Panc1 (cell line): ENCODE results near the gene XIAP. TPM values are rescaled to one million over a fixed set of nuclear protein-coding genes. Genes with fewer than 3 reads are reported as not detected.

Experiments used
- ATAC-seq: fragments of 200-7000 bp; cut with Tn5 transposase; 2 replicates; pipeline ENCODE4 v1.9.1; 2020; ENCODE audit warnings: mild to moderate bottlenecking, moderate library complexity
- BruUV-seq: library from RNA; stranded (reverse); fragments of 400-500 nt; replicated peaks from 2 replicates; lab custom pipeline; 2021; lab: Mats Ljungman, UMichigan
- CTCF ChIA-PET: fragments of 300-600 bp; sonication (Branson Sonifier 250); formaldehyde crosslinking; loops from one replicate; lab custom pipeline; 2022; ENCODE audit warnings: antibody characterized with exemption; lab: Charles Lee
- POLR2A ChIA-PET: fragments of 300-600 bp; sonication (Branson Sonifier 250); formaldehyde crosslinking; loops from one replicate; lab custom pipeline; 2022; ENCODE audit warnings: antibody characterized with exemption; lab: Charles Lee
- DNase-seq: peaks from one replicate; pipeline ENCODE4 v3.0.0-alpha.2; 2010; ENCODE audit warnings: low read depth, low spot score
- H3K27ac ChIP-seq: 2 replicates; pipeline ENCODE4 v1.5.1; 2011; ENCODE audit warnings: mild to moderate bottlenecking, low read length, inconsistent platforms
- H3K27me3 ChIP-seq: fragments of 200-500 bp; sonication (Bioruptor generic); 2 replicates; pipeline ENCODE4 v1.6.0; 2014; ENCODE audit warnings: low read length, inconsistent platforms; ENCODE audit not compliant: control insufficient read depth, insufficient read depth
- H3K36me3 ChIP-seq: fragments of 200-500 bp; sonication (Bioruptor generic); 2 replicates; pipeline ENCODE4 v1.5.1; 2014; ENCODE audit warnings: inconsistent platforms, mild to moderate bottlenecking, low read length, moderate library complexity; ENCODE audit not compliant: control insufficient read depth, insufficient read depth
- H3K4me1 ChIP-seq: 2 replicates; pipeline ENCODE4 v1.5.1; 2011; ENCODE audit warnings: inconsistent platforms, mild to moderate bottlenecking, low read length, moderate library complexity; ENCODE audit not compliant: control insufficient read depth, insufficient read depth
- H3K4me3 ChIP-seq, 2 experiments: 2 replicates each; pipeline ENCODE4 v1.5.1; 2011 to 2012; ENCODE audit warnings: low read depth in 2 of 2, low read length in 2 of 2, mild to moderate bottlenecking in 2 of 2, inconsistent platforms in 1 of 2, moderate library complexity in 1 of 2
- H3K9me3 ChIP-seq: fragments of 200-500 bp; sonication (Bioruptor generic); 2 replicates; pipeline ENCODE4 v1.5.1; 2014; ENCODE audit warnings: low read depth, mild to moderate bottlenecking, inconsistent platforms, low read length, moderate library complexity; ENCODE audit not compliant: control insufficient read depth, insufficient read depth
- CTCF ChIP-seq: fragments of 450-650 bp; IDR thresholded peaks from 2 replicates; pipeline ENCODE4 v1.5.1; 2017; ENCODE audit warnings: mild to moderate bottlenecking
- POLR2AphosphoS5 ChIP-seq: IDR thresholded peaks from 2 replicates; pipeline ENCODE4 v1.6.1; 2012; ENCODE audit warnings: mild to moderate bottlenecking, low read depth, low read length, moderate library complexity
- REST ChIP-seq, 2 experiments: IDR thresholded peaks; 2 replicates each; pipeline ENCODE4 v1.6.1; 2011 to 2012; ENCODE audit warnings: low read depth in 2 of 2, control low read depth in 1 of 2, low read length in 1 of 2, mild to moderate bottlenecking in 1 of 2, moderate library complexity in 1 of 2; ENCODE audit not compliant: insufficient read depth in 1 of 2
- SIN3A ChIP-seq: IDR thresholded peaks from 2 replicates; pipeline ENCODE4 v1.6.1; 2012; ENCODE audit warnings: low read depth, mild to moderate bottlenecking, low read length, moderate library complexity, borderline replicate concordance; ENCODE audit not compliant: insufficient read depth
- TCF7L2 ChIP-seq: IDR thresholded peaks from 2 replicates; pipeline ENCODE4 v1.6.1; 2011; ENCODE audit warnings: mild to moderate bottlenecking, low read depth, low read length, inconsistent platforms
- in situ Hi-C: cut with HindIII; loops from 2 replicates; pipeline ENCODE4 v1.10.0; 2016; ENCODE audit warnings: low sequenced_read_pairs, low pct_unique_long_range_greater_than_20kb
- intact Hi-C: fragments of 100-400 bp; cut with micrococcal nuclease; formaldehyde crosslinking; loops from one replicate; pipeline ENCODE4 v1.10.0; 2022; ENCODE audit not compliant: unreplicated experiment
- total RNA-seq: library from RNA; stranded (reverse); gene quantifications from one replicate; pipeline ENCODE4 v1.2.1, GENCODE V29; 2021; ENCODE audit not compliant: unreplicated experiment

The XIAP gene
- total RNA-seq, 1 experiment from 2014 or later = 73.7 TPM

DNA sequence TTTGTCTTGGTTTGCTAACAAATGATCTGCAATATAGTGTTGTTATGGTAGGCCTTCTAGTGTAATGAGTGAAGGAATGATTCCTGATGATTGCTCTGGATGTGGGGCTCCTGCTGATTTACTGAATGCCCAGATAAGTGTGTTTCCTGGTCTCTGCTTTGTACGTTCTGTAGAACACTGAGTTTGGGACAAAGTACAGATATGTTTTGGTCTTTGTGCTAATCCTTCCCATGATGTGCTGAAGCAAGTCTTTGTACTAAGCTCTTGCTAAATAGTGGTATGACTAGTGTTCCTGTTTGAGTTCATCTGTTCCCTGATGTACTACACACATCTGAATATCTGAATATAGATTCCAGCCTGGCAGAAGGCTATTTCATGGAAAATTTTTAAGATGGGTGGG lies 36.9 kb upstream of the XIAP start:
- no peak for DNase-seq
- in situ Hi-C loops = no loop called here
- TF ChIP-seq TCF7L2 (no peak), POLR2AphosphoS5 (no peak), REST (IDR thresholded peaks at IDR 0.05; ENCODE audit: insufficient read depth in 1 of 2, low read depth in 2 of 2, low read length in 1 of 2) (no peak), CTCF (no peak), SIN3A (no peak)
- Histone ChIP-seq H3K36me3 (no peaks in the 10 kb centered on the region), H3K4me1 (no peaks in the 10 kb centered on the region), H3K4me3 (no peak overlapping the region), H3K27me3 (no peaks in the 10 kb centered on the region), H3K9me3 (no peaks in the 10 kb centered on the region), H3K27ac (no peak overlapping the region)
- no peak for ATAC-seq
- no TSS peak for BruUV-seq
- ChIA-PET CTCF (no interaction called here), POLR2A (no interaction called here)
- intact Hi-C loops = no loop called here

- Histone ChIP-seq H3K27ac (no peak overlapping the region), H3K27me3 (no peaks in the 10 kb centered on the region), H3K4me3 (no peak overlapping the region), H3K36me3 (no peaks in the 10 kb centered on the region), H3K4me1 (peaks cover 1% of the 10 kb centered on the region; the same call in 1 of the 2 replicates), H3K9me3 (no peaks in the 10 kb centered on the region)
- DNase-seq = no peak
- ChIA-PET CTCF (interaction anchor here (0.6 to 0.7 kb wide), 2 partner anchors 30 to 51 kb away, joined by 8 to 9 read pairs; no protein-coding TSS in a partner anchor), POLR2A (no interaction called here)
- in situ Hi-C loops = no loop called here
- intact Hi-C loops = no loop called here
- TF ChIP-seq TCF7L2 = no peak
- TF ChIP-seq POLR2AphosphoS5 = no peak
- no peak for TF ChIP-seq CTCF
- no peak for TF ChIP-seq SIN3A
- TF ChIP-seq REST (IDR thresholded peaks at IDR 0.05; ENCODE audit: insufficient read depth in 1 of 2, low read depth in 2 of 2, low read length in 1 of 2) = no peak
- no TSS peak for BruUV-seq
- ATAC-seq = no peak
These were observed 29.5 kb upstream of the XIAP start for GRCh38 chrX:123830309-123830708.
